ENCODE data around the gene KLF2. TPM values are rescaled to one million over a fixed set of nuclear protein-coding genes. Genes with fewer than 3 reads are reported as not detected.

The KLF2 gene
- total RNA-seq, 4 donors from 2014 or later: 64.9 to 74.1 (median 68.5) TPM

- Histone ChIP-seq H3K9me3 (no peaks in the 10 kb centered on the region), H3K27ac (replicated peaks in 1 of 4) (peak overlapping the region in 1 of 4 donors; percentile 11), H3K4me3 (no peak overlapping the region), H3K4me1 (peaks cover 36 to 61% (median 48%) of the 10 kb centered on the region in 4 donors), H3K36me3 (peaks cover 0 to 38% (median 20%) of the 10 kb centered on the region in 4 donors), H3K27me3 (no peaks in the 10 kb centered on the region)
- intact Hi-C loops (cut with DNase I): no loop called here
- TF ChIP-seq POLR2A (IDR thresholded peaks at IDR 0.05; ENCODE audit: low read depth): no peak
- TF ChIP-seq CTCF (IDR thresholded peaks at IDR 0.05): no peak
- no peak for TF ChIP-seq EP300 (IDR thresholded peaks at IDR 0.05)
- no peak for TF ChIP-seq POLR2AphosphoS5 (IDR thresholded peaks at IDR 0.05)
- DNase-seq (ENCODE audit: extremely low spot score): no peak
- WGBS: 89% methylated on average over 17 of the region's 22 CpGs
These were observed 45.3 kb downstream of the KLF2 start for GRCh38 chr19:16369664-16370576.

- DNase-seq (ENCODE audit: extremely low spot score): no peak
- 69% methylated on average over 15 of the region's 15 CpGs for WGBS
- peaks cover 2 to 45% (median 27%) of the 10 kb centered on the region in 4 donors for H3K36me3 ChIP-seq
- peak overlapping the region in 3 of 4 donors; percentile 11 to 34 (median 27) for H3K27ac ChIP-seq (replicated peaks in 1 of 4)
- peaks cover 38 to 59% (median 51%) of the 10 kb centered on the region in 4 donors for H3K4me1 ChIP-seq
- TF ChIP-seq POLR2A (IDR thresholded peaks at IDR 0.05; ENCODE audit: low read depth) (no peak), CTCF (IDR thresholded peaks at IDR 0.05) (no peak), EP300 (IDR thresholded peaks at IDR 0.05) (no peak), POLR2AphosphoS5 (IDR thresholded peaks at IDR 0.05) (no peak)
- intact Hi-C loops (cut with DNase I): no loop called here
- no peaks in the 10 kb centered on the region for H3K9me3 ChIP-seq
- no peaks in the 10 kb centered on the region for H3K27me3 ChIP-seq
- no peak overlapping the region for H3K4me3 ChIP-seq
These were observed 46.2 kb downstream of the KLF2 start for GRCh38 chr19:16370641-16371391.

- H3K4me1 ChIP-seq: peaks cover 44 to 67% (median 55%) of the 10 kb centered on the region in 4 donors
- 73% methylated on average over 18 of the region's 18 CpGs for WGBS
- peak overlapping the region in 3 of 4 donors; percentile 19 to 61 (median 34) for H3K27ac ChIP-seq (replicated peaks in 1 of 4)
These were observed 46.9 kb downstream of the KLF2 start for GRCh38 chr19:16371540-16371986.

GRCh38 chr19:16372065-16372915, 47.7 kb downstream of the KLF2 start:
- Histone ChIP-seq H3K27me3 (no peaks in the 10 kb centered on the region), H3K4me3 (no peak overlapping the region), H3K4me1 (peaks cover 47 to 70% (median 59%) of the 10 kb centered on the region in 4 donors), H3K27ac (replicated peaks in 1 of 4) (peak overlapping the region; percentile 42 to 77 (median 62)), H3K9me3 (no peaks in the 10 kb centered on the region), H3K36me3 (peaks cover 16 to 53% (median 38%) of the 10 kb centered on the region in 4 donors)
- TF ChIP-seq POLR2A (IDR thresholded peaks at IDR 0.05; ENCODE audit: low read depth) (no peak), CTCF (IDR thresholded peaks at IDR 0.05) (no peak), POLR2AphosphoS5 (IDR thresholded peaks at IDR 0.05) (no peak), EP300 (IDR thresholded peaks at IDR 0.05) (no peak)
- WGBS: 86% methylated on average over 10 of the region's 17 CpGs
- intact Hi-C loops (cut with DNase I): no loop called here
- DNase-seq (ENCODE audit: extremely low spot score): no peak

More at GRCh38 chr19:16371540-16371986, 46.9 kb downstream of the KLF2 start:
- H3K9me3 ChIP-seq: no peaks in the 10 kb centered on the region
- H3K36me3 ChIP-seq: peaks cover 10 to 46% (median 31%) of the 10 kb centered on the region in 4 donors
- TF ChIP-seq POLR2A (IDR thresholded peaks at IDR 0.05; ENCODE audit: low read depth): no peak
- peak; percentile 50 to 51 for TF ChIP-seq POLR2AphosphoS5 (IDR thresholded peaks at IDR 0.05)
- intact Hi-C loops (cut with DNase I): no loop called here
- DNase-seq (ENCODE audit: extremely low spot score): no peak
- no peaks in the 10 kb centered on the region for H3K27me3 ChIP-seq
- H3K4me3 ChIP-seq: no peak overlapping the region
